ENCODE results near the gene TNFSF4.

DNA sequence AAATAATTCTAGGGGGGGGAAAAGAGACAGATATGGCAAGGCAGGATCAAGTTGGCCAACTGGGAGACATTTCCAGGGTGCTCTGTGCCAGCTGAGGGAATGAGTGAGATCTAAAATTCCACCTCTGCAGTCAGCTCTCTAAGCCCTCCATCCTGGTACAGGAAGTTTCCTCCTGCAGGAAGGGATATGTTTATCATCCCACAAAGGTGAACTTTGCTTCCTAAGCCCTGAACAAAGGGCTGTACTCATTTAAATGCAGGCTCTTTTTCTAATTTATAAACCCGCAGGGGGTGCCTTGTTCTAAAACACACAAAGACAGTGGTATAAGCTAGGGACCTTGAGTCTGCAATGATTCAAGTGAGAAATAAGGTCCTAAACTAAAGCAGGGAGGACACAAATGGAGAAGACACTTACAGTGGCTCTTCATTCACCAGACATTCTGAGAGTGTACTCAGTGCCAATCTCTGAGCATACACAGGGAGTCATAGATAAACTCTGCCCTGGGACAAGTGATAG is 3.6 kb upstream of the TNFSF4 start:
- TF ChIP-seq, protein P1, sequence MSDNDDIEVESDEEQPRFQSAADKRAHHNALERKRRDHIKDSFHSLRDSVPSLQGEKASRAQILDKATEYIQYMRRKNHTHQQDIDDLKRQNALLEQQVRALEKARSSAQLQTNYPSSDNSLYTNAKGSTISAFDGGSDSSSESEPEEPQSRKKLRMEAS (IDR thresholded peaks at IDR 0.05; ENCODE audit: low read depth, low read length) = no peak
- TF ChIP-seq, protein P2, sequence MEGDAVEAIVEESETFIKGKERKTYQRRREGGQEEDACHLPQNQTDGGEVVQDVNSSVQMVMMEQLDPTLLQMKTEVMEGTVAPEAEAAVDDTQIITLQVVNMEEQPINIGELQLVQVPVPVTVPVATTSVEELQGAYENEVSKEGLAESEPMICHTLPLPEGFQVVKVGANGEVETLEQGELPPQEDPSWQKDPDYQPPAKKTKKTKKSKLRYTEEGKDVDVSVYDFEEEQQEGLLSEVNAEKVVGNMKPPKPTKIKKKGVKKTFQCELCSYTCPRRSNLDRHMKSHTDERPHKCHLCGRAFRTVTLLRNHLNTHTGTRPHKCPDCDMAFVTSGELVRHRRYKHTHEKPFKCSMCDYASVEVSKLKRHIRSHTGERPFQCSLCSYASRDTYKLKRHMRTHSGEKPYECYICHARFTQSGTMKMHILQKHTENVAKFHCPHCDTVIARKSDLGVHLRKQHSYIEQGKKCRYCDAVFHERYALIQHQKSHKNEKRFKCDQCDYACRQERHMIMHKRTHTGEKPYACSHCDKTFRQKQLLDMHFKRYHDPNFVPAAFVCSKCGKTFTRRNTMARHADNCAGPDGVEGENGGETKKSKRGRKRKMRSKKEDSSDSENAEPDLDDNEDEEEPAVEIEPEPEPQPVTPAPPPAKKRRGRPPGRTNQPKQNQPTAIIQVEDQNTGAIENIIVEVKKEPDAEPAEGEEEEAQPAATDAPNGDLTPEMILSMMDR (IDR thresholded peaks at IDR 0.05; ENCODE audit: low read depth, low read length) = no peak
- TF ChIP-seq POLR2A (IDR thresholded peaks at IDR 0.05; ENCODE audit: extremely low read depth, insufficient read length) = no peak
